NCI-H2196 (cell line): Measurements from ENCODE around the gene HOXD3.
A peak's percentile ranks its signal among the peaks of the same experiment; 100 is the strongest.

Experiments
- DNase-seq: peaks from one replicate; lab custom pipeline; 2025; ENCODE audit not compliant: unreplicated experiment; lab: John Stamatoyannopoulos, UW

Gene HOXD3

DNA sequence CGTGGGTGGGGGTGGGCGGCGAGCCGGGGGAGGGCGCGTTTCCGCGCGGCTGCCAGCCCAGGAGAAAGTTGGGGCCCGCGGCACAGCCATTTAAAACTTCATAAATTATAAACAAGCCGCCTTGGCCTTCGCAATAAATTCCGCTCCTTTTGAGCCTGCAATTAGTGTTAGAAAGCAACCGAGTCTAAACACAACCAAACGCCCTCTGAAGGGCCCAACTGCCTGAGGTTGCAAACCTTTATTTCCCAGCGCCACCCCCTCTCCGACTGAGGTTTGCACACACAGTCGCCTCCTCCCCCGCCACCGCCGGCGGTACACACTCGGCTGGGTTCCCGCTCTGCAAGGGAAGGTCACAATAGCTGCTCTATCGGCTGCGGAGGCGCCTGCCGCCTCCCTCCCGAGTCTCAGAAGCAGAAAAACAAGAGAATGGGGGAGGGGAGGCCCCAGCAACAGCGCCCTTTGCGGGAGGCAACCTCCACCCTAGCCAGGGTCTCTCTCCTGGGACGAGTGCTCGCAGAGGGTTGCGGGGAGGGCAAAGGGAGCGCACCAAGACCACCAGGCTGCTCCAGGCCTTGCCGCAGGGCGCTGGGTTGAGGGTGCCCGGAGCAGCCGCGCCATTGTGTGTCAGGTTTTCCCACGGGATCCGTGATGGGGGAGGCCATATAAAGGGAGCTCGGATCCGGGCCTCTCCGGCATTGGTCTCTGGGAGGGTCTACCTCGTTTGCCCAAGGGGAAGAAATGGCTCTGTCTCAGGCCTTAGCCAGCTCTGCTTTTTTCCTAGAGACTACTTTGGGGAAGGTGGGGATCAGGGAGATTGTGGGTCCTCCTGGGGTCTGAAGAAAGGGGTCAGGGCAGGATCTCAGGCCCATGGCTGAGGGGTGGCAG is 18.0 kb downstream of the HOXD3 start:
- DNase-seq = no peak

GRCh38 chr2:176175709-176176607 is 18.9 kb downstream of the HOXD3 start:
- DNase-seq = no peak

GRCh38 chr2:176177580-176178037 is 20.5 kb downstream of the HOXD3 start:
- no peak for DNase-seq

DNA sequence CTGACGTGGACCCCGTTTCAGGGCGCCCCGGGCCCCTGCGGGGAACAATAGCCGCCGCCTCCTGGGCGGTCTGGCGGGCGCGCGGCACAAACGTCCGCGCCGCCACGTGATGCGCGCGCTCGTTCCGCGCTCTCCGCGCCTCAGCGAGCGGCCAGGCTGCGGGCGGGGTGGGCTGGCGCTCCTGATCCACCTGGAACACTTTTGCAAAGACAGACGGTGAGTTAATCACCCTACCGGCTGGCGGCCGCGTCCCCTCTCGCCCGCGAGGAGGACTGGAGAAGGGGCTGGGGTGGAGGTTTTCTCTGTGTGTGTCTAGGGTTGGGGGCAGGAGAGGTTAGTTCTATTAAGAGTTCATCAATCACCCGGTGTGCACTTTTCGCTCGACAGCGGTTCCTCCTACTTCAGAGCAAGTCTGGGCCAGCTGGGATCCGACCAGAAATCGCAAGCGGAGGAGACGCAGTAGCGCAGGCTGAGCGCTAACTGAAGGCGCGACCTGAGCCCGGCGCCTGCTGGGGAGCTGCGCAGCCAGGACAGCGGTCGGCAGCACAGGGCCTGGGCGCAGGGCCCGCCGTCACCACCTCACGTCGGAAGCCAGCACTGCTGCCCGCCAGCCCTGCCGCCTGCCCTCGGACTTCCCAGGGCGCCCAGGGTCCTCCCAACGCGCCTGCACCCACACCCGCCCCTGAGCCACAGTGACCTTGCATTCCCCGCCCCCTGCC is 21.1 kb downstream of the HOXD3 start:
- DNase-seq = peak; percentile 85

- no peak for DNase-seq
Observed at GRCh38 chr2:176178757-176179295, 21.7 kb downstream of the HOXD3 start.

DNA sequence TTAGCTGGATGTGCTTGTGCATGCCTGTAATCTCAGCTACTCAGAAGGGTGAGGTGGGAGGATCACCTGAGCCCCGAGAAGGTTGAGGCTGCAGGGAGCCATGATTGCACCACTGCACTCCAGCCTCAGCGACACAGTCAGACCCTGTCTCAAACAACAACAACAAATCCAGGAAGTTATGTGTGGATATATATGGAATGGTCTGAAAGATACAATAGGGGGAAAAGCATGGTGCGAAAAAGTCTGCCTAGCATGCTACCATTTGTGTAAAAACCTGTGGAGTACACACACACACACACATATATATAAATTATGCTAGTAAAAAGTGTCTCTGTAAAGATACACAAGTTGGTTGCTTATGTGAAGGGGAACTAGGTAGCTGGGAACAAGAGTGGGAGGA is 24.4 kb downstream of the HOXD3 start:
- DNase-seq = no peak

DNA sequence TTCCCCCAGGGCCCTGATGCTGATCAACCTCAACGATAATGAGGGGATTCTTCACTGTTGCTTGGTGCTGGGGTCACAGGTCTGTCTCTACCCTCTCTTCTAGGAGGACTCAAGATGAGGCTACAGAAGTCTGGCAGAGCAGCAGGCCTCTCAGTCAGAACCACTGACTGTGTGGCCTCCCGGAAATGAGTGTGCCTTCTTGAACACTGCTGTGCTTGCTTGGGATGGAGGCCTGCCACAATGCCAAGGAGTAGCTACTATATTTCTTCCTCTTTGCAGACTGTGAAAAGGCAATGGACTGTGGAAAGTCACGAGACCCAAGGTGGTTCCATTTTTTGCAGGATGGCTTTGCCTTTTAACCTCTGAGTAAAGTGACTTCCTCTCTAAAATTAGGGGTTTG is 25.6 kb downstream of the HOXD3 start:
- DNase-seq = no peak

- no peak for DNase-seq
Observed at GRCh38 chr2:176184749-176185148, 27.6 kb downstream of the HOXD3 start.

DNA sequence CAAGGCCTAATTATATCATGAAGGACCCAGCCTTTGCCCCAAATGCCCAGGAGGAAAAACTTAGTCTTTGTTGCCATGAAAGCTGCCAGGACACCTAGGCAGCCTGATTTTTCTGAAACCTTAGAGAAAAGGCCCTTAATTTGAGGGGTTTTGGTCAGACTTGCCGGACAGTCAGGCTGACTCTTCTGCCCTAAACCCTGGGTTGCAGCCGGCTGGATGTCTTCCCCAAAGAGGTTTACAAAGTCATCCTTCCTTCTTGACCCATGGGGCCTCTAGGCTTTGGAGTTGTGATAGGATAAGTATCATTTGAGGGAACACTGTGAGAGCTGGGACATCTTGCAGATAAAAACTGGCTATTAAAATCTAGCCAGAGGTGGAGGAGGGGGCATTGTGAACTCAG is 28.9 kb downstream of the HOXD3 start:
- DNase-seq = no peak

- peak; percentile 36 for DNase-seq
Observed at GRCh38 chr2:176187200-176187898, 30.2 kb downstream of the HOXD3 start.

- peak; percentile 88 for DNase-seq
Observed at GRCh38 chr2:176187899-176188773, 31.0 kb downstream of the HOXD3 start, which contains the start of gene HOXD1. Gene HOXD1 (plus strand): TSS chr2:176188668. CDS start chr2:176188802, 134 bp downstream.

GRCh38 chr2:176188774-176189680 is 31.9 kb downstream of the HOXD3 start:
- DNase-seq = peak; percentile 39

DNA sequence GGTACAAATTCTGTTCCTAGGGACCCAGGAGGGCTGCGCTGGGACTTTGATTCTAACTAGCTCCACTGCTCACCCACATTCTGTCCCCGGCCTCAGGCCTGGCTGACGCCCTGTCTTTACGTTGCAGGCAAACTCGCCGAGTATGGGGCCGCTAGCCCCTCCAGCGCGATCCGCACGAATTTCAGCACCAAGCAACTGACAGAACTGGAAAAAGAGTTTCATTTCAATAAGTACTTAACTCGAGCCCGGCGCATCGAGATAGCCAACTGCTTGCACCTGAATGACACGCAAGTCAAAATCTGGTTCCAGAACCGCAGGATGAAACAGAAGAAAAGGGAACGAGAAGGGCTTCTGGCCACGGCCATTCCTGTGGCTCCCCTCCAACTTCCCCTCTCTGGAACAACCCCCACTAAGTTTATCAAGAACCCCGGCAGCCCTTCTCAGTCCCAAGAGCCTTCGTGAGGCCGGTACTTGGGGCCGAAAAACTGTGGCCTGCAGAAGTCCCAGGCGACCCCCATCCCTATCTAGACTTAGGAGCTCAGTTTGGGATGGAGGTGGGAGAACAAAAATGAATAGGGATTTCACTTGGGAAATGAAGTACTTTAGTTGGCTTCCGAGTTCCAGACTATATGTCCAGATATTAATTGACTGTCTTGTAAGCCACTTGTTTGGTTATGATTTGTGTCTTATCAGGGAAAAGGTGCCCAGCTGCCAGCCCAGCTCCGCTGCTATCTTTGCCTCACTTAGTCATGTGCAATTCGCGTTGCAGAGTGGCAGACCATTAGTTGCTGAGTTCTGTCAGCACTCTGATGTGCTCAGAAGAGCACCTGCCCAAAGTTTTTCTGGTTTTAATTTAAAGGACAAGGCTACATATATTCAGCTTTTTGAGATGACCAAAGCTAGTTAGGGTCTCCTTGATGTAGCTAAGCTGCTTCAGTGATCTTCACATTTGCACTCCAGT is 32.9 kb downstream of the HOXD3 start:
- DNase-seq = no peak

DNA sequence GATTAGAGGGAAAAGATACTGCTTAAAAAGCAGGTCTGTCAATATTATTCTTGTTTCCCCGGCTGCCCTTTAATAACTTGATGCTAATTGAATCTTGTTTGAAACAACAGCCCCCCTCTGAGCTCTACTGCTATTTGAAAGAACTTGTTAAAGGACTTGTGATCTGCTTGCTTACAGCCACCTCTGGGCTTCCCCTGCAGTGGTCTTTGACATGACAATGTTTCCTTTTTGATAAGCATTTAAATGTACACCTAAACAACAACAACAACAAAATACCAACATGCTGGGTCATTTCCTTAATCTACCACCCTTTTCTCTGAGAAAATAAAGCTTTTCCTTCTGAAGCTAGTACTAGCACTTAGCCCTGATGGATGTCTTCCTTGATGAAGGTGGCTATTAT is 35.2 kb downstream of the HOXD3 start:
- no peak for DNase-seq

- no peak for DNase-seq
Observed at GRCh38 chr2:176193048-176193447, 35.9 kb downstream of the HOXD3 start.

DNA sequence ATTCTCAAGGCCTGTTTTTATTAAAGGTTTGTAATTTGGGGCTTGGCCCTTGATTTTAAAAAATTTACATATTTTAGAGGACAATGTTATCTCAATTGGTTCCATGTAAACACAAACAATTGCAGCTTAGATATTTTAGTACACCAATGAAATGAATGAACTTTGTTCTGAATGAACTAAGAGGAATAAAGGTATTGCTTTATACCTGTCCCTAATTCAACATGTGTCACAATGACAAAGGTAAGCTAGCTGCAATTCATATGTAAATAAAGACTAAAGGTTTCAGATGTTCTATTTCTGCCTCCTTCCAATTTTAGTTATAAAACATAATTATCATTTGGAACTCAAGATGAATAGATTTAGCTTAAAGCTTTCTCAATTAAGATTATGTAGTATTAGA is 42.8 kb downstream of the HOXD3 start:
- DNase-seq = no peak

DNA sequence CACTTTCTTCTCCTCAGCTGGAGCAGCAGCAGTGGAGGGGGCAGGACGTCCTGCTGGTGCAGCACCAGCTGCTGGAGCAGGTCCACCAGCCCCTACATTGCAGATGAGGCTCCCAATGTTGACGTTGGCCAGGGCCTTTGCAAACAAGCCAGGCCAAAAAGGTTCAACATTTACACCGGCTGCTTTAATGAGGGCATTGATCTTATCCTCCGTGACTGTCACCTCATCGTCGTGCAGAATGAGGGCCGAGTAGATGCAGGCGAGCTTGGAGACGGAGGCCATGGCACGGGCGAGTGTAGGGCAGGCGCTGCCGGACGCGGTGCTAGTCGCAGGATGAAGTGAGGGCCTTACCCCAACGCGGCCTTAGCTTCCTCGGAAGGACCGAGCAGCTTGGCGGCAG is 43.9 kb downstream of the HOXD3 start:
- DNase-seq = no peak
